ENCODE results near the gene TRABD. TPM values are rescaled to one million over a fixed set of nuclear protein-coding genes. Genes with fewer than 3 reads are reported as not detected.

Gene TRABD
- polyA plus RNA-seq, 1 donor (not counting 4 experiments of a cell fraction or from before 2014, with no cell fraction given), result 22.7 TPM

DNA sequence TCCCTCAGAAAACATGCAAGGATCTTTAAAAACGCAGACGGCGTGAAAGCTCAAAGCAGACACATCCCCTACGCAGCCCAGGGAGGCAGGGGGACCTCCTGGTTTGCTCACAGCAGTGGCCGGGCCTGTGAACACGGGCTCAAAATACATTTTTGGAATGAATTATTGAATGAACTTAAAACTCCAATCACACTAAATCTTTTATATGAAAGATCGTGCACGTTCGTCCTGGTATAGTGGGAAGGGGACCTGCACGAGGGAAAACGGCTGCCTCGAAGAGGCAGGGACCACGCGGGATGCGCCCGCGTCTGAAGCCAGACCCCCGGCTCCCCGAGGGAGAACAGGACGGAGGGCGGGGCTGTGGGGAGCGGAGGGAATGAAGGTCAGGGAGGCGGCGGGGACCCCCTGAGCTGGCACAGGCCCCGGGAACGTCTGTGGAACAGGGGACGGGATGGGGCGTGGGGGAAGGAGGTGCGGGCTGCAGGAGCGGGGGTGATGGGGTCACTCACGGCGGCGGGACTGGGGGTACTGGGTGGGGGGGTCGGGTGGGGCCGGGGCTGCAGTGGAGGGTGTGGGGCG is 16.4 kb upstream of the TRABD start:
- Histone ChIP-seq H3K27ac (ENCODE audit: control insufficient read depth, insufficient read depth, low read length) (no peak overlapping the region), H2AFZ (ENCODE audit: control insufficient read depth, low read length) (no peak overlapping the region), H3K4me1 (ENCODE audit: control insufficient read depth, extremely low read depth, insufficient read depth, low read length) (no peaks in the 10 kb centered on the region), H4K20me1 (ENCODE audit: control insufficient read depth, extremely low read depth, insufficient read depth, low read length) (no peaks in the 10 kb centered on the region), H3K4me2 (ENCODE audit: control insufficient read depth, extremely low read depth, insufficient read depth, low read depth, low read length) (no peak overlapping the region), H3K9ac (ENCODE audit: control insufficient read depth, extremely low read depth, insufficient read depth, low read length) (no peak overlapping the region), H3K4me3 (ENCODE audit: control insufficient read depth in 2 of 3, extremely low read depth in 1 of 3, insufficient read depth in 2 of 3, low read depth in 1 of 3, low read length in 3 of 3) (peak overlapping the region in 1 of 3 experiments; percentile 30), H3K79me2 (ENCODE audit: control insufficient read depth, insufficient read depth, low read length) (no peaks in the 10 kb centered on the region), H3K36me3 (ENCODE audit: control insufficient read depth in 2 of 2, extremely low read depth in 1 of 2, insufficient read depth in 2 of 2, low read length in 2 of 2) (no peaks in the 10 kb centered on the region), H3K9me1 (ENCODE audit: control insufficient read depth, extremely low read depth, insufficient read depth, low read length) (no peaks in the 10 kb centered on the region), H3K9me3 (ENCODE audit: control insufficient read depth, low read depth, low read length) (no peaks in the 10 kb centered on the region), H3K27me3 (ENCODE audit: control insufficient read depth, extremely low read depth, insufficient read depth, low read length) (peaks cover 16% of the 10 kb centered on the region)
- dilution Hi-C loops (cut with MboI; ENCODE audit: extremely low pct_ligation_motif_present, low sequenced_read_pairs), result no loop called here
- FAIRE-seq (no peak), DNase-seq (ENCODE audit: low read depth, low spot score) (no peak)
- no peak for TF ChIP-seq EZH2 (IDR thresholded peaks at IDR 0.05; ENCODE audit: low read length)
- no peak for TF ChIP-seq CTCF (optimal IDR thresholded peaks at IDR 0.05 in 1 of 3, IDR thresholded peaks at IDR 0.05 in 1 of 3, conservative IDR thresholded peaks at IDR 0.05 in 1 of 3; ENCODE audit: extremely low read depth in 1 of 3, insufficient read depth in 2 of 3, low read length in 3 of 3)

DNA sequence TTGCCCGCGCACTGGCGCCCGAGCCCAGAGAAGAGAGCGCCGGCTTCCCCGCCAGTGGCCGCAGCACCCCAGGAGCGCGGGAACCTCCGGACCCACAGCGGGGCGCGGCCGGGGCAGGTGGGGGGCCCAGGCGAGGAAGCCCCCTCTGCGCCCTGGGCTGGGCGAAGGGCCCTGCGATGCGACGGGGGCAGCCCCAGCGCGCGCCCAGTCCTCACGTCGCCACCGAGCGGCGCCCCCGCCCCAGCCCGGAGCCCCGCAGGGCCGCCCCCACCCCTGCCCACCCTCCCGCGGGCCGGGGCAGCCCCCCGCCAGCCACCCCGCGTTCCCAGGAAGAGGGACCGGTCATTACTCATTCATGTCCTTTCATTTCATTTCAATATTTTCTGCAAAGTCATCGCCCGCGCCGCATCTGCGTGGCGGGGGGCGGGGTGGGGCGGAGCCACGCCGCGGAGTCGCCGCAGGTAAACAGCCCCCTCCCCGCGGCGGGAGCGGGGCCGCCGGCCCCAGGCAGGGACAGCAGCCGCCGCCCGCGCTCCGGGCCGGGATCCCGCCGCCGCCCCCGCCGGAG is 15.9 kb upstream of the TRABD start:
- no peak for TF ChIP-seq CTCF (optimal IDR thresholded peaks at IDR 0.05 in 1 of 3, IDR thresholded peaks at IDR 0.05 in 1 of 3, conservative IDR thresholded peaks at IDR 0.05 in 1 of 3; ENCODE audit: extremely low read depth in 1 of 3, insufficient read depth in 2 of 3, low read length in 3 of 3)
- no peak for TF ChIP-seq EZH2 (IDR thresholded peaks at IDR 0.05; ENCODE audit: low read length)
- no peaks in the 10 kb centered on the region for H3K9me3 ChIP-seq (ENCODE audit: control insufficient read depth, low read depth, low read length)
- no peaks in the 10 kb centered on the region for H3K36me3 ChIP-seq (ENCODE audit: control insufficient read depth in 2 of 2, extremely low read depth in 1 of 2, insufficient read depth in 2 of 2, low read length in 2 of 2)
- peak overlapping the region; percentile 27 for H3K4me2 ChIP-seq (ENCODE audit: control insufficient read depth, extremely low read depth, insufficient read depth, low read depth, low read length)
- no peak for FAIRE-seq
- peak overlapping the region in 1 of 3 experiments; percentile 30 for H3K4me3 ChIP-seq (ENCODE audit: control insufficient read depth in 2 of 3, extremely low read depth in 1 of 3, insufficient read depth in 2 of 3, low read depth in 1 of 3, low read length in 3 of 3)
- no peaks in the 10 kb centered on the region for H4K20me1 ChIP-seq (ENCODE audit: control insufficient read depth, extremely low read depth, insufficient read depth, low read length)
- no peak for DNase-seq (ENCODE audit: low read depth, low spot score)
- no peaks in the 10 kb centered on the region for H3K4me1 ChIP-seq (ENCODE audit: control insufficient read depth, extremely low read depth, insufficient read depth, low read length)
- no peak overlapping the region for H3K27ac ChIP-seq (ENCODE audit: control insufficient read depth, insufficient read depth, low read length)
- H3K27me3 ChIP-seq (ENCODE audit: control insufficient read depth, extremely low read depth, insufficient read depth, low read length), result peaks cover 13% of the 10 kb centered on the region
- no peak overlapping the region for H2AFZ ChIP-seq (ENCODE audit: control insufficient read depth, low read length)
- H3K9me1 ChIP-seq (ENCODE audit: control insufficient read depth, extremely low read depth, insufficient read depth, low read length), result no peaks in the 10 kb centered on the region
- dilution Hi-C loops (cut with MboI; ENCODE audit: extremely low pct_ligation_motif_present, low sequenced_read_pairs), result no loop called here
- no peak overlapping the region for H3K9ac ChIP-seq (ENCODE audit: control insufficient read depth, extremely low read depth, insufficient read depth, low read length)
- H3K79me2 ChIP-seq (ENCODE audit: control insufficient read depth, insufficient read depth, low read length), result no peaks in the 10 kb centered on the region

All from keratinocyte (primary cell).